ENCODE data around the gene BARHL1. TPM values are rescaled to one million over a fixed set of nuclear protein-coding genes. Genes with fewer than 3 reads are reported as not detected.

The BARHL1 gene
- polyA plus RNA-seq, 2 of the 4 experiments (the other 2 are of a cell fraction), result not detected

DNA sequence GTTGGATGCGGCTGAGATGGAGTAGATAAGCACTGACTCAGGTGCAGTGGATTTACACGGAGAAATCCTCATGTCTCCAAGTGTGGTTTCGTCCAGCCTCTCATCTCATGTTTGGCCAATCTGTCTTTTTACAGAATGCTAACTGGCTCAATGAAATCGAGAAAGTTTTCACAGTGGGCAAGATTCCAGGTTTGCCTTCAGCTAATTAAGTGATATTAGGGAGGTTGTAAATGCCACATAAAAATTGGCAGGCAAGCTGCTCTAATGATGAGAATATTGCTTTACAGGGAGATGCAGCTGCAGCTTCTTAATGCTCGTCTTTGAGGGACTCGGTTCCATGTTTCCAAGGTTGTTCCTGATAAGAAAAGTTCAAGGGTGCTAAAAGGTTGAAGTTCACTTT lies 23.7 kb downstream of the BARHL1 start:
- no peak for ATAC-seq
- CTCF ChIA-PET, result no interaction called here
- POLR2A ChIA-PET, result no interaction called here
- H3K4me1 ChIP-seq, result no peaks in the 10 kb centered on the region
- no peaks in the 10 kb centered on the region for H3K9me3 ChIP-seq
- TF ChIP-seq, protein P1, sequence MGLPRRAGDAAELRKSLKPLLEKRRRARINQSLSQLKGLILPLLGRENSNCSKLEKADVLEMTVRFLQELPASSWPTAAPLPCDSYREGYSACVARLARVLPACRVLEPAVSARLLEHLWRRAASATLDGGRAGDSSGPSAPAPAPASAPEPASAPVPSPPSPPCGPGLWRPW (IDR thresholded peaks at IDR 0.05), result no peak
- no peak for TF ChIP-seq RFX5 (IDR thresholded peaks at IDR 0.05)
- TF ChIP-seq FOSB (CRISPR knock-in tag; IDR thresholded peaks at IDR 0.05), result no peak
- TF ChIP-seq NR3C1 (IDR thresholded peaks at IDR 0.05), result no peak
- no peak for TF ChIP-seq BHLHE40 (IDR thresholded peaks at IDR 0.05; ENCODE audit: low read depth, low read length)
- no peak for TF ChIP-seq ELK1 (IDR thresholded peaks at IDR 0.05; ENCODE audit: low read depth, low read length)
- no peak for TF ChIP-seq JUN (IDR thresholded peaks at IDR 0.05)
- no peak for TF ChIP-seq NPAS2 (CRISPR knock-in tag; IDR thresholded peaks at IDR 0.05; ENCODE audit: borderline replicate concordance)
- no peak for TF ChIP-seq JUNB (IDR thresholded peaks at IDR 0.05)
- no peak overlapping the region for H3K4me3 ChIP-seq
- no peak for DNase-seq (ENCODE audit: low read depth in 1 of 2, low spot score in 1 of 2)
- 92% methylated on average over 6 of the region's 6 CpGs for WGBS (ENCODE audit: missing lambda C conversion rate)
- no peak for FAIRE-seq
- H3K4me2 ChIP-seq, result no peak overlapping the region
- H3K27ac ChIP-seq, result no peak overlapping the region

DNA sequence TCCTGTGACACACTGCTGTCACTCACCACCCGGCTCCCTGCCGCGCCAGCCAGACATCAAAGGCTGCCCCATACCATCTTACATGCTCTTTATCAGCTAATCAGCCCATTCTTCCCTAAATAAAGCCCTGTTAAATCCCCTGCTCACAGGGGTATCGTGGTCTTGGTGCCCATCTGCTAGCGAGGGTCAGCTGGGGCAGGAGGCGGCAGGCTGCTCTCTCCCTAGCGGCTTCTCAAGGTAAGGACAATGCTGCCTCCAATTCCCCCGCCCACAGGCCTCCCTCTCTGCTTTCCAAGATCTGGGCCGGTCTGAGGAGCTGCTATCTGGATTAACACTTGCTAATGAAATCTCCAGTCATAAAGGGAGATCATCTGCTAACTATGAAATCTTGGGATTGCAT lies 26.8 kb downstream of the BARHL1 start:
- Histone ChIP-seq H3K9me3 (no peaks in the 10 kb centered on the region), H3K4me2 (no peak overlapping the region), H3K4me1 (no peaks in the 10 kb centered on the region), H3K4me3 (no peak overlapping the region), H3K27ac (no peak overlapping the region)
- DNase-seq (ENCODE audit: low read depth in 1 of 2, low spot score in 1 of 2), result no peak
- WGBS (ENCODE audit: missing lambda C conversion rate), result 93% methylated on average over 9 of the region's 9 CpGs
- TF ChIP-seq RAD21 (conservative IDR thresholded peaks at IDR 0.05 in 1 of 2, IDR thresholded peaks at IDR 0.05 in 1 of 2), result no peak
- no peak for TF ChIP-seq PHF8 (IDR thresholded peaks at IDR 0.05; ENCODE audit: borderline replicate concordance, low read depth)
- TF ChIP-seq BCL3 (IDR thresholded peaks at IDR 0.05), result no peak
- no peak for TF ChIP-seq NPAS2 (CRISPR knock-in tag; IDR thresholded peaks at IDR 0.05; ENCODE audit: borderline replicate concordance)
- TF ChIP-seq, protein P2, sequence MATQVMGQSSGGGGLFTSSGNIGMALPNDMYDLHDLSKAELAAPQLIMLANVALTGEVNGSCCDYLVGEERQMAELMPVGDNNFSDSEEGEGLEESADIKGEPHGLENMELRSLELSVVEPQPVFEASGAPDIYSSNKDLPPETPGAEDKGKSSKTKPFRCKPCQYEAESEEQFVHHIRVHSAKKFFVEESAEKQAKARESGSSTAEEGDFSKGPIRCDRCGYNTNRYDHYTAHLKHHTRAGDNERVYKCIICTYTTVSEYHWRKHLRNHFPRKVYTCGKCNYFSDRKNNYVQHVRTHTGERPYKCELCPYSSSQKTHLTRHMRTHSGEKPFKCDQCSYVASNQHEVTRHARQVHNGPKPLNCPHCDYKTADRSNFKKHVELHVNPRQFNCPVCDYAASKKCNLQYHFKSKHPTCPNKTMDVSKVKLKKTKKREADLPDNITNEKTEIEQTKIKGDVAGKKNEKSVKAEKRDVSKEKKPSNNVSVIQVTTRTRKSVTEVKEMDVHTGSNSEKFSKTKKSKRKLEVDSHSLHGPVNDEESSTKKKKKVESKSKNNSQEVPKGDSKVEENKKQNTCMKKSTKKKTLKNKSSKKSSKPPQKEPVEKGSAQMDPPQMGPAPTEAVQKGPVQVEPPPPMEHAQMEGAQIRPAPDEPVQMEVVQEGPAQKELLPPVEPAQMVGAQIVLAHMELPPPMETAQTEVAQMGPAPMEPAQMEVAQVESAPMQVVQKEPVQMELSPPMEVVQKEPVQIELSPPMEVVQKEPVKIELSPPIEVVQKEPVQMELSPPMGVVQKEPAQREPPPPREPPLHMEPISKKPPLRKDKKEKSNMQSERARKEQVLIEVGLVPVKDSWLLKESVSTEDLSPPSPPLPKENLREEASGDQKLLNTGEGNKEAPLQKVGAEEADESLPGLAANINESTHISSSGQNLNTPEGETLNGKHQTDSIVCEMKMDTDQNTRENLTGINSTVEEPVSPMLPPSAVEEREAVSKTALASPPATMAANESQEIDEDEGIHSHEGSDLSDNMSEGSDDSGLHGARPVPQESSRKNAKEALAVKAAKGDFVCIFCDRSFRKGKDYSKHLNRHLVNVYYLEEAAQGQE (IDR thresholded peaks at IDR 0.05), result no peak
- TF ChIP-seq ZC3H11A (IDR thresholded peaks at IDR 0.05), result no peak
- no peak for TF ChIP-seq HOXB13 (CRISPR knock-in tag; IDR thresholded peaks at IDR 0.05; ENCODE audit: low read depth)
- no peak for TF ChIP-seq BHLHE40 (IDR thresholded peaks at IDR 0.05; ENCODE audit: low read depth, low read length)
- no peak for TF ChIP-seq ZNF302 (CRISPR knock-in tag; IDR thresholded peaks at IDR 0.05)
- TF ChIP-seq, protein P3, sequence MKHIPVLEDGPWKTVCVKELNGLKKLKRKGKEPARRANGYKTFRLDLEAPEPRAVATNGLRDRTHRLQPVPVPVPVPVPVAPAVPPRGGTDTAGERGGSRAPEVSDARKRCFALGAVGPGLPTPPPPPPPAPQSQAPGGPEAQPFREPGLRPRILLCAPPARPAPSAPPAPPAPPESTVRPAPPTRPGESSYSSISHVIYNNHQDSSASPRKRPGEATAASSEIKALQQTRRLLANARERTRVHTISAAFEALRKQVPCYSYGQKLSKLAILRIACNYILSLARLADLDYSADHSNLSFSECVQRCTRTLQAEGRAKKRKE (CRISPR knock-in tag; IDR thresholded peaks at IDR 0.05; ENCODE audit: low read depth), result no peak
- no peak for TF ChIP-seq JUN (IDR thresholded peaks at IDR 0.05)
- no peak for TF ChIP-seq FOSL2 (IDR thresholded peaks at IDR 0.05)
- no peak for TF ChIP-seq FOSL2 (CRISPR knock-in tag; IDR thresholded peaks at IDR 0.05)
- no peak for TF ChIP-seq HEYL (CRISPR knock-in tag; IDR thresholded peaks at IDR 0.05)
- no peak for TF ChIP-seq TP53 (CRISPR knock-in tag; IDR thresholded peaks at IDR 0.05)
- no peak for FAIRE-seq
- ChIA-PET CTCF (interaction anchor here (1.0 to 1.6 kb wide), 3 partner anchors 10 to 191 kb away, joined by 3 to 4 read pairs (median 4); no protein-coding TSS in a partner anchor), POLR2A (interaction anchor here (0.5 kb wide), 1 partner anchor 15 kb away, joined by 7 read pairs; no protein-coding TSS in a partner anchor)
- no peak for ATAC-seq
